Ishikawa (cell line): ENCODE results near the gene UCK1.

ENCODE experiments used
- CREB1 ChIP-seq: IDR thresholded peaks from 2 replicates; pipeline ENCODE4 v1.6.1; 2012; ENCODE audit warnings: low read depth
- EGR1 ChIP-seq: IDR thresholded peaks from 2 replicates; pipeline ENCODE4 v1.6.1; 2012
- EP300 ChIP-seq: IDR thresholded peaks from 2 replicates; pipeline ENCODE4 v1.6.1; 2012; ENCODE audit warnings: borderline replicate concordance
- FOXM1 ChIP-seq: IDR thresholded peaks from 2 replicates; pipeline ENCODE4 v1.6.1; 2012; ENCODE audit warnings: low read depth, borderline replicate concordance
- MAX ChIP-seq: IDR thresholded peaks from 2 replicates; pipeline ENCODE4 v1.6.1; 2012
- NFIC ChIP-seq: IDR thresholded peaks from 2 replicates; pipeline ENCODE4 v1.6.1; 2012
- RAD21 ChIP-seq: IDR thresholded peaks from 2 replicates; pipeline ENCODE4 v1.6.1; 2012; ENCODE audit warnings: low read depth
- REST ChIP-seq: IDR thresholded peaks from 2 replicates; pipeline ENCODE4 v1.6.1; 2012; ENCODE audit warnings: low read depth, mild to moderate bottlenecking
- TEAD4 ChIP-seq: IDR thresholded peaks from 2 replicates; pipeline ENCODE4 v1.6.1; 2012
- YY1 ChIP-seq: IDR thresholded peaks from 2 replicates; pipeline ENCODE4 v1.6.1; 2012; ENCODE audit warnings: low read depth

- TF ChIP-seq CREB1 (no peak), YY1 (no peak), EP300 (no peak), MAX (no peak), NFIC (no peak), TEAD4 (no peak), EGR1 (no peak), REST (no peak), FOXM1 (no peak), RAD21 (no peak)
These were observed 47.9 kb upstream of the UCK1 start for GRCh38 chr9:131578731-131579504.
